Measurements from ENCODE around the gene KRTAP2-1.
"Not testable (repeated sequence)": the region's sequence is repeated elsewhere in the genome, so short reads cannot be mapped to it uniquely, and the experiment has no call there.

KRTAP2-1 gene

GRCh38 chr17:41009936-41010335, 37.2 kb downstream of the KRTAP2-1 start:
- no peaks in the 10 kb centered on the region for H3K36me3 Mint-ChIP-seq (ENCODE audit: low read depth)
- H3K27ac Mint-ChIP-seq: no peak overlapping the region
- no peak overlapping the region for H3K4me3 Mint-ChIP-seq
- no peaks in the 10 kb centered on the region for H3K9me3 Mint-ChIP-seq
- no peaks in the 10 kb centered on the region for H3K4me1 Mint-ChIP-seq (ENCODE audit: low read depth)
- no peaks in the 10 kb centered on the region for H3K27me3 Mint-ChIP-seq

DNA sequence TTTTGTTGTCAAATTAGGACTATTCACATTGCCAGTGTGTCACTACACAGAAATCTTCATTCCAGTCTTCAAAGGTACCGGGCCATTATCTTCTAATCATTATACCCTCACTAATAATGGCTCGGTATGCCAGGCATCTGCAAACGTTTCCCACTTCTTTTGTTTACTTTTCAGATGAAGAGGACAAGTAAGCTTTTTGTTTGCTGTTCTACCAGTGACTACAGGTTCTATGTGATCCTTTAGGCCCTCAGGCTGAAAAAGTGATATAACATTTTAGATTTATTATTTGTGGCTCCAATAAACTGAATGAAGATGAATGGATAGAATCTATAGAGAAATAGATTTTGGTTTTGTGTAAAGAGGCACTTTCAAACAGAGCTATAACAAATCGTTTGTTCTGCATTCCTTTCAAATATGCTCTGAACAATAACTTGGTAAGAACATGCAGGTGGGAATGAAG, 37.8 kb downstream of the KRTAP2-1 start:
- Mint-ChIP-seq H3K4me3 (no peak overlapping the region), H3K4me1 (ENCODE audit: low read depth) (no peaks in the 10 kb centered on the region), H3K36me3 (ENCODE audit: low read depth) (no peaks in the 10 kb centered on the region), H3K27ac (no peak overlapping the region), H3K27me3 (no peaks in the 10 kb centered on the region), H3K9me3 (no peaks in the 10 kb centered on the region)

GRCh38 chr17:41008811-41009210, 38.3 kb downstream of the KRTAP2-1 start, which contains the start of gene KRTAP3-1:
KRTAP3-1 (minus strand) TSS chr17:41009128; CDS start chr17:41009074, 54 bp downstream.
- Mint-ChIP-seq H3K4me3 (no peak within 1 kb of the TSS), H3K36me3 (ENCODE audit: low read depth) (no peaks in the 10 kb centered on the region), H3K27me3 (peaks cover 4% of the 10 kb centered on the region), H3K9me3 (no peaks in the 10 kb centered on the region), H3K4me1 (ENCODE audit: low read depth) (no peaks in the 10 kb centered on the region), H3K27ac (no peak within 1 kb of the TSS)

DNA sequence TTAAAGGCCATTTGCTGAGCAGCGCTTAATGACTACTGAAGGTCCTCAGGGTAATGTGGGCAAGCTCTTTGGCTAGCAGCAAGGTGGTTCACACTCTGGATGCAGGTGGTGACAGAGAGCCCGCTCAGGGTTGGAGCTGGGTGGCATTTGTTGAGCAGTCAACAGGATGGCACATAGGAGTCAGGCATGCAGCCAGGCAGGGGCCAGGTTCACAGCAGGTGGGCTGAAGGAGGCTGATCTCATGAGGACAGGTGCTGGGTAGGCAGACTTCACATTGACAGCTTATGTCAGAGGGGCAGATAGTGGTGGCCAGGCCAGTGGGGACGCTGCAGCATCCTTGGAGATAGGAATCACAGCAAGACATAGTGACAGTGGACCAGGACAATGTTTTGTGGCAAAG, 42.7 kb downstream of the KRTAP2-1 start:
- no peaks in the 10 kb centered on the region for H3K4me1 Mint-ChIP-seq (ENCODE audit: low read depth)
- no peak overlapping the region for H3K27ac Mint-ChIP-seq
- H3K9me3 Mint-ChIP-seq: no peaks in the 10 kb centered on the region
- no peak overlapping the region for H3K4me3 Mint-ChIP-seq
- peaks cover 20% of the 10 kb centered on the region for H3K27me3 Mint-ChIP-seq
- H3K36me3 Mint-ChIP-seq (ENCODE audit: low read depth): no peaks in the 10 kb centered on the region

DNA sequence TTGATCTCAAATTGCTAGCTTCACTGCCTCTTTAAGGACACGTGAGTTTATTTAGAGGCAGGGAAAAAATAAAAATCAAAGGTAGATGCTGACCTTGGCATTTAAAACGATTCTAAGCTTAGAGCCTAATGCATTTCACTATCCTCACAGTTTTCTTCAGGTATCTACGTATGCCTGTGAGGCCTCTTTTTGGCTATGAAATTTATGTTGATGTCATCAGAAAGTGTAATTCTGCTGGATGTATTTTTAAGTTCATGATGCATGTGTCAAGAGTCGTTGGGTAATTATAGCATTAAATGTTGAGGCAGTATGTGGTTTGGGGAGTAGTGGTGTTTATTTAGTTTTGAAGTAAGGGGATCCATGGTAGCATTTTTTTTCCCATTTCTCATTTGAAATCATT, 43.2 kb downstream of the KRTAP2-1 start:
- Mint-ChIP-seq H3K4me3 (no peak overlapping the region), H3K27me3 (peaks cover 24% of the 10 kb centered on the region)

GRCh38 chr17:41002814-41003213, 44.3 kb downstream of the KRTAP2-1 start:
- no peak overlapping the region for H3K4me3 Mint-ChIP-seq
- H3K4me1 Mint-ChIP-seq (ENCODE audit: low read depth): no peaks in the 10 kb centered on the region
- H3K27me3 Mint-ChIP-seq: peaks cover 33% of the 10 kb centered on the region
- H3K27ac Mint-ChIP-seq: no peak overlapping the region
- H3K9me3 Mint-ChIP-seq: no peaks in the 10 kb centered on the region
- no peaks in the 10 kb centered on the region for H3K36me3 Mint-ChIP-seq (ENCODE audit: low read depth)

More for the DNA sequence above, 43.2 kb downstream of the KRTAP2-1 start:
- no peaks in the 10 kb centered on the region for H3K36me3 Mint-ChIP-seq (ENCODE audit: low read depth)
- no peaks in the 10 kb centered on the region for H3K4me1 Mint-ChIP-seq (ENCODE audit: low read depth)
- H3K27ac Mint-ChIP-seq: no peak overlapping the region
- no peaks in the 10 kb centered on the region for H3K9me3 Mint-ChIP-seq

DNA sequence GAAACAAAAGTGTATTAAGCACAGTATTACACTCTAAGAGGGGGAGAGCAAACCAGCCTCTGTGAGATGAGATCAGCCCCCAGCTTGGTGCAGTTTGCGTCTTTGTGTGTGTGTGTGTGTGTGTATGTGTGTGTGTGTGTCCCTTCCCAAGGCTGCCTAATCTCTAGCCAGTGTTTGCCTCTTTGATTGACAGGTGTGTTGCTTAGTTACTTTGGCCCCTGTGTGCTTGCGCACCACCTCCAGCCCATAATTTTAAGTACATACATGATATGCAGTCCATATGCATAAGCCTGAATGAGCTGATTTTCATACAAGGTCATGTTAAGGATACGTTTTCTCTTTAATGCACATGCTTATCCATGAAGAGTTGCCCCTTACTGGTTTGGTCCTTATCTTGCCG, 45.3 kb downstream of the KRTAP2-1 start:
- H3K9me3 Mint-ChIP-seq: no peaks in the 10 kb centered on the region
- no peak overlapping the region for H3K4me3 Mint-ChIP-seq
- no peak overlapping the region for H3K27ac Mint-ChIP-seq
- H3K36me3 Mint-ChIP-seq (ENCODE audit: low read depth): no peaks in the 10 kb centered on the region
- H3K27me3 Mint-ChIP-seq: peaks cover 41% of the 10 kb centered on the region
- H3K4me1 Mint-ChIP-seq (ENCODE audit: low read depth): no peaks in the 10 kb centered on the region

- not testable (repeated sequence) for H3K9me3 Mint-ChIP-seq; H3K4me1 Mint-ChIP-seq (ENCODE audit: low read depth); H3K4me3 Mint-ChIP-seq
Observed at GRCh38 chr17:40999563-40999962, 47.6 kb downstream of the KRTAP2-1 start, which contains the start of gene KRTAP3-2. KRTAP3-2 (minus strand) TSS chr17:40999906; CDS start chr17:40999853, 53 bp downstream.

GRCh38 chr17:40997361-40997760, 49.8 kb downstream of the KRTAP2-1 start:
- H3K27ac Mint-ChIP-seq: no peak overlapping the region
- H3K9me3 Mint-ChIP-seq: no peaks in the 10 kb centered on the region
- H3K36me3 Mint-ChIP-seq (ENCODE audit: low read depth): no peaks in the 10 kb centered on the region
- H3K4me1 Mint-ChIP-seq (ENCODE audit: low read depth): no peaks in the 10 kb centered on the region
- no peak overlapping the region for H3K4me3 Mint-ChIP-seq
- H3K27me3 Mint-ChIP-seq: peaks cover 54% of the 10 kb centered on the region

More at GRCh38 chr17:40999563-40999962, 47.6 kb downstream of the KRTAP2-1 start, which contains the start of gene KRTAP3-2:
- not testable (repeated sequence) for H3K27ac Mint-ChIP-seq; H3K36me3 Mint-ChIP-seq (ENCODE audit: low read depth)
- H3K27me3 Mint-ChIP-seq: peaks cover 50% of the 10 kb centered on the region

GRCh38 chr17:40996829-40997228, 50.3 kb downstream of the KRTAP2-1 start:
- Mint-ChIP-seq H3K4me3 (no peak overlapping the region), H3K4me1 (ENCODE audit: low read depth) (no peaks in the 10 kb centered on the region), H3K27ac (no peak overlapping the region), H3K27me3 (peaks cover 56% of the 10 kb centered on the region), H3K9me3 (no peaks in the 10 kb centered on the region), H3K36me3 (ENCODE audit: low read depth) (no peaks in the 10 kb centered on the region)

Measured in stimulated activated naive CD8-positive, alpha-beta T cell treated with anti-CD3 and anti-CD28 coated beads, Interleukin-15, Interleukin-2, amounts not matched to agents 100 ng/mL and 50 ng/mL, for 24 hours (primary cell).